Panc1 (cell line): ENCODE data around the gene CNPPD1.

Experiments
- POLR2AphosphoS5 ChIP-seq: IDR thresholded peaks from 2 replicates; pipeline ENCODE4 v1.6.1; 2012; ENCODE audit warnings: mild to moderate bottlenecking, low read depth, low read length, moderate library complexity
- SIN3A ChIP-seq: IDR thresholded peaks from 2 replicates; pipeline ENCODE4 v1.6.1; 2012; ENCODE audit warnings: low read depth, mild to moderate bottlenecking, low read length, moderate library complexity, borderline replicate concordance; ENCODE audit not compliant: insufficient read depth
- TF ChIP-seq, protein P1 (sequence below): fragments of 450-650 bp; IDR thresholded peaks from 2 replicates; pipeline ENCODE4 v1.5.1; 2017; ENCODE audit warnings: mild to moderate bottlenecking

DNA sequence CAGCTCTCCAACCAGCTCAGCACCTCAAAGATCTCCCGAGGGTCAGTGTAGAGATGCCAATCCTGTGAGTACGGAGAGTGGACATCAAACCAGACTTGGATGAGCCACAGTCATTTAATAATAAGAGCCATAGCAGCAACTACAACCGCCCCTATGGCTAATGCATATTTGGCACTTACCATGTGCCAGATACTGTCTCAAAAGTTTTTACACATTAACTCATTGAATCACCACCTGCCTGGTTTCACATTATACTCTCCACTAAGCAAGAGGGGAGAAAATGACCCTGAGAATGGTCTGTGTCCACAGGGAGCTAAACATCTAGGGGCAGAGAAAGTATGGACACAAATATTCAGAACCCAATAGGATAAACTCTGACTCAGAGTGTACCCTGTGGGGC is 2.6 kb downstream of the CNPPD1 start:
- no peak for TF ChIP-seq SIN3A
- TF ChIP-seq, protein P1, sequence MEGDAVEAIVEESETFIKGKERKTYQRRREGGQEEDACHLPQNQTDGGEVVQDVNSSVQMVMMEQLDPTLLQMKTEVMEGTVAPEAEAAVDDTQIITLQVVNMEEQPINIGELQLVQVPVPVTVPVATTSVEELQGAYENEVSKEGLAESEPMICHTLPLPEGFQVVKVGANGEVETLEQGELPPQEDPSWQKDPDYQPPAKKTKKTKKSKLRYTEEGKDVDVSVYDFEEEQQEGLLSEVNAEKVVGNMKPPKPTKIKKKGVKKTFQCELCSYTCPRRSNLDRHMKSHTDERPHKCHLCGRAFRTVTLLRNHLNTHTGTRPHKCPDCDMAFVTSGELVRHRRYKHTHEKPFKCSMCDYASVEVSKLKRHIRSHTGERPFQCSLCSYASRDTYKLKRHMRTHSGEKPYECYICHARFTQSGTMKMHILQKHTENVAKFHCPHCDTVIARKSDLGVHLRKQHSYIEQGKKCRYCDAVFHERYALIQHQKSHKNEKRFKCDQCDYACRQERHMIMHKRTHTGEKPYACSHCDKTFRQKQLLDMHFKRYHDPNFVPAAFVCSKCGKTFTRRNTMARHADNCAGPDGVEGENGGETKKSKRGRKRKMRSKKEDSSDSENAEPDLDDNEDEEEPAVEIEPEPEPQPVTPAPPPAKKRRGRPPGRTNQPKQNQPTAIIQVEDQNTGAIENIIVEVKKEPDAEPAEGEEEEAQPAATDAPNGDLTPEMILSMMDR, result no peak
- no peak for TF ChIP-seq POLR2AphosphoS5
